ENCODE data around the gene OXCT1. TPM values are rescaled to one million over a fixed set of nuclear protein-coding genes. Genes with fewer than 3 reads are reported as not detected.
"Not testable (repeated sequence)": the region's sequence is repeated elsewhere in the genome, so short reads cannot be mapped to it uniquely, and the experiment has no call there.

Gene OXCT1
- total RNA-seq, 1 experiment from 2014 or later: 14.2 TPM

GRCh38 chr5:41747708-41748107 lies 122.5 kb downstream of the OXCT1 start:
- CTCF ChIA-PET: no interaction called here
- Mint-ChIP-seq H3K4me3 (ENCODE audit: low read depth, unreplicated experiment) (no peak overlapping the region), H3K36me3 (ENCODE audit: insufficient read depth, unreplicated experiment) (no peaks in the 10 kb centered on the region), H3K9me3 (ENCODE audit: low read depth, unreplicated experiment) (no peaks in the 10 kb centered on the region), H3K27me3 (ENCODE audit: unreplicated experiment) (no peaks in the 10 kb centered on the region), H3K27ac (ENCODE audit: unreplicated experiment) (no peak overlapping the region), H3K4me1 (ENCODE audit: low read depth, unreplicated experiment) (no peaks in the 10 kb centered on the region)
- BruUV-seq (replicated peaks): no TSS peak
- DNase-seq: no peak
- TF ChIP-seq CTCF (IDR thresholded peaks at IDR 0.05; ENCODE audit: unreplicated experiment): no peak
- intact Hi-C loops (cut with micrococcal nuclease; ENCODE audit: unreplicated experiment): no loop called here

DNA sequence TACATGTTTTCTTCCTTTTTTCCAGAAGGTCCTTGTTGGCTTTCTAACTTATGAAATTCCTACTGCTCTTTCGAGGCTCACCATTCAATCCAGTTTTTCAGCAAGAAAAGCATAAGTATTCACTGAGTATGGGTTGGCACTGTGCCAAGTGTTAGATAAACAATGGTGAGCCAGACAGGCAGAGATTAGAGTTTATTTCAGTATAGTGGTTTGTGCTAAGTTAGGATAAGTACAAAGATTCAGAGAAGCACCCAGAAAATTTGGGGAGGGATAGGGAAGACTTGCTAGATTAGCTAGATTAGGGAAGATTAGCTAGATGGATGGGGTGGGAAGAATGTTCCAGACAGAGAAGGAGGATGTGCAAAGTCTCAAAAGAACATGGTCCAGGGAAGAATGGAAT lies 122.9 kb downstream of the OXCT1 start:
- no peak overlapping the region for H3K27ac Mint-ChIP-seq (ENCODE audit: unreplicated experiment)
- H3K4me3 Mint-ChIP-seq (ENCODE audit: low read depth, unreplicated experiment): no peak overlapping the region
- no peaks in the 10 kb centered on the region for H3K27me3 Mint-ChIP-seq (ENCODE audit: unreplicated experiment)
- no peak for TF ChIP-seq CTCF (IDR thresholded peaks at IDR 0.05; ENCODE audit: unreplicated experiment)
- no peaks in the 10 kb centered on the region for H3K4me1 Mint-ChIP-seq (ENCODE audit: low read depth, unreplicated experiment)
- peak; percentile 13 for DNase-seq
- intact Hi-C loops (cut with micrococcal nuclease; ENCODE audit: unreplicated experiment): no loop called here
- CTCF ChIA-PET: no interaction called here
- H3K9me3 Mint-ChIP-seq (ENCODE audit: low read depth, unreplicated experiment): no peaks in the 10 kb centered on the region
- no TSS peak for BruUV-seq (replicated peaks)
- H3K36me3 Mint-ChIP-seq (ENCODE audit: insufficient read depth, unreplicated experiment): no peaks in the 10 kb centered on the region

- H3K36me3 Mint-ChIP-seq (ENCODE audit: insufficient read depth, unreplicated experiment); H3K9me3 Mint-ChIP-seq (ENCODE audit: low read depth, unreplicated experiment); intact Hi-C loops (cut with micrococcal nuclease; ENCODE audit: unreplicated experiment); H3K4me1 Mint-ChIP-seq (ENCODE audit: low read depth, unreplicated experiment); H3K27ac Mint-ChIP-seq (ENCODE audit: unreplicated experiment); CTCF ChIA-PET; H3K4me3 Mint-ChIP-seq (ENCODE audit: low read depth, unreplicated experiment); BruUV-seq (replicated peaks); H3K27me3 Mint-ChIP-seq (ENCODE audit: unreplicated experiment); DNase-seq: not testable (repeated sequence)
Measured at GRCh38 chr5:41742608-41743007, 127.6 kb downstream of the OXCT1 start.

- intact Hi-C loops (cut with micrococcal nuclease; ENCODE audit: unreplicated experiment): no loop called here
- no peak for DNase-seq
- no peak for TF ChIP-seq CTCF (IDR thresholded peaks at IDR 0.05; ENCODE audit: unreplicated experiment)
- H3K4me1 Mint-ChIP-seq (ENCODE audit: low read depth, unreplicated experiment): no peaks in the 10 kb centered on the region
- H3K27me3 Mint-ChIP-seq (ENCODE audit: unreplicated experiment): no peaks in the 10 kb centered on the region
- peak overlapping the region; percentile 44 for H3K27ac Mint-ChIP-seq (ENCODE audit: unreplicated experiment)
- H3K9me3 Mint-ChIP-seq (ENCODE audit: low read depth, unreplicated experiment): no peaks in the 10 kb centered on the region
- H3K4me3 Mint-ChIP-seq (ENCODE audit: low read depth, unreplicated experiment): no peak overlapping the region
- H3K36me3 Mint-ChIP-seq (ENCODE audit: insufficient read depth, unreplicated experiment): no peaks in the 10 kb centered on the region
- CTCF ChIA-PET: no interaction called here
- no TSS peak for BruUV-seq (replicated peaks)
Measured at GRCh38 chr5:41738710-41739354, 131.4 kb downstream of the OXCT1 start.

DNA sequence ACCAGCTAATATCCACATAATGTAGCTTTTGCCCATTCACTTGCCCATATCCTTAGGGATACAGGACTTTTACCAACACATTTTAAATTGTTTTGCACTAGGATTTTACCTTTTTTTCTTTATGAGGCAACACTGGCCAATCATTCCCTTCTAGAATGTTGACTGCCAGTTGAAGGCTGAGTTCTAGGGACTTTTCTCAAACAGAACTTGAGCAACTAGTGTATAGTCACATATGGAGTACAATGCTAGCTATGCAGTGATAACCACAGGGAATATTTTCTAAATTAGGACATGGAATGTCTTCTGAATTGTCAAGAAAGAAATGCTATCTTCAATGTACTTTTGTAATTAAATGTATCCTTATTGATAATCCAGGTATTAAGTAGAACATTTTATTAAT lies 133.6 kb downstream of the OXCT1 start:
- Mint-ChIP-seq H3K27me3 (ENCODE audit: unreplicated experiment) (no peaks in the 10 kb centered on the region), H3K4me1 (ENCODE audit: low read depth, unreplicated experiment) (no peaks in the 10 kb centered on the region), H3K36me3 (ENCODE audit: insufficient read depth, unreplicated experiment) (no peaks in the 10 kb centered on the region), H3K27ac (ENCODE audit: unreplicated experiment) (no peak overlapping the region), H3K4me3 (ENCODE audit: low read depth, unreplicated experiment) (no peak overlapping the region), H3K9me3 (ENCODE audit: low read depth, unreplicated experiment) (no peaks in the 10 kb centered on the region)
- BruUV-seq (replicated peaks): no TSS peak
- DNase-seq: no peak
- CTCF ChIA-PET: no interaction called here
- intact Hi-C loops (cut with micrococcal nuclease; ENCODE audit: unreplicated experiment): no loop called here
- no peak for TF ChIP-seq CTCF (IDR thresholded peaks at IDR 0.05; ENCODE audit: unreplicated experiment)

Data from Calu3 (cell line).